HepG2 (cell line): ENCODE data around the gene SLC45A3. TPM values are rescaled to one million over a fixed set of nuclear protein-coding genes. Genes with fewer than 3 reads are reported as not detected.
A peak's percentile ranks its signal among the peaks of the same experiment; 100 is the strongest.

Source experiments
- ARHGAP35 ChIP-seq: sonication (generic); formaldehyde crosslinking; IDR thresholded peaks from 2 replicates; pipeline ENCODE4 v1.9.0; 2022; ENCODE audit warnings: mild to moderate bottlenecking, inconsistent platforms, moderate library complexity, missing genetic modification reagents, borderline replicate concordance
- BHLHE40 ChIP-seq: IDR thresholded peaks from 2 replicates; pipeline ENCODE4 v1.6.1; 2011; ENCODE audit warnings: low read length, improper control_type of control experiment
- CEBPG ChIP-seq: IDR thresholded peaks from 2 replicates; pipeline ENCODE4 v1.6.1; 2016
- CENPT ChIP-seq: sonication (generic); formaldehyde crosslinking; IDR thresholded peaks from 2 replicates; pipeline ENCODE4 v1.8.0; 2022; ENCODE audit warnings: low read depth, mild to moderate bottlenecking, moderate library complexity, missing genetic modification reagents
- EHMT2 ChIP-seq: fragments of 200-600 bp; sonication (generic); IDR thresholded peaks from 2 replicates; pipeline ENCODE4 v1.7.0; 2017; ENCODE audit warnings: antibody characterized with exemption, low read depth, low read length, borderline replicate concordance
- FOSL1 ChIP-seq: sonication (generic); formaldehyde crosslinking; IDR thresholded peaks from 2 replicates; pipeline ENCODE4 v1.9.0; 2021; ENCODE audit warnings: missing genetic modification reagents, borderline replicate concordance
- KAT7 ChIP-seq: IDR thresholded peaks from 2 replicates; pipeline ENCODE4 v1.6.1; 2018; ENCODE audit warnings: borderline replicate concordance, missing compliant biosample characterization
- KDM4B ChIP-seq: sonication (generic); formaldehyde crosslinking; IDR thresholded peaks from 2 replicates; pipeline ENCODE4 v1.4.0; 2020; ENCODE audit warnings: missing genetic modification reagents
- MATR3 ChIP-seq: sonication (generic); formaldehyde crosslinking; IDR thresholded peaks from 2 replicates; pipeline ENCODE4 v1.4.0; 2020; ENCODE audit warnings: missing genetic modification reagents
- MAX ChIP-seq: IDR thresholded peaks from 2 replicates; pipeline ENCODE4 v1.6.1; 2012; ENCODE audit warnings: inconsistent platforms
- MIER2 ChIP-seq: IDR thresholded peaks from 2 replicates; pipeline ENCODE4 v1.6.1; 2016; ENCODE audit warnings: missing biosample characterization, missing genetic modification reagents
- NCOA1 ChIP-seq: sonication (generic); formaldehyde crosslinking; IDR thresholded peaks from 2 replicates; pipeline ENCODE4 v1.9.0; 2021; ENCODE audit warnings: missing genetic modification reagents
- NFRKB ChIP-seq: fragments of 450-650 bp; IDR thresholded peaks from 2 replicates; pipeline ENCODE4 v1.6.1; 2017
- NPAS2 ChIP-seq: sonication (generic); formaldehyde crosslinking; IDR thresholded peaks from 2 replicates; pipeline ENCODE4 v1.8.0; 2022; ENCODE audit warnings: mild to moderate bottlenecking, missing genetic modification reagents, borderline replicate concordance
- NR2F1 ChIP-seq, 2 experiments: fragments of 450-650 bp in 1 of 2; formaldehyde crosslinking in 1 of 2; IDR thresholded peaks; 2 replicates each; pipeline versions ENCODE4 v1.5.0 to v1.6.1; 2016 to 2020; ENCODE audit warnings: mild to moderate bottlenecking in 1 of 2, missing compliant biosample characterization in 1 of 2, missing genetic modification reagents in 1 of 2, moderate library complexity in 1 of 2
- ONECUT2 ChIP-seq: sonication (generic); formaldehyde crosslinking; IDR thresholded peaks from 2 replicates; pipeline ENCODE4 v1.4.0; 2020; ENCODE audit warnings: missing genetic modification reagents
- PHF8 ChIP-seq: sonication (generic); formaldehyde crosslinking; IDR thresholded peaks from 2 replicates; pipeline ENCODE4 v1.5.0; 2020; ENCODE audit warnings: missing genetic modification reagents
- RFXAP ChIP-seq: sonication (generic); formaldehyde crosslinking; IDR thresholded peaks from 2 replicates; pipeline ENCODE4 v1.4.0; 2020; ENCODE audit warnings: missing genetic modification reagents, borderline replicate concordance
- RNF219 ChIP-seq: sonication (generic); formaldehyde crosslinking; IDR thresholded peaks from 2 replicates; pipeline ENCODE4 v1.5.0; 2020; ENCODE audit warnings: mild to moderate bottlenecking, missing genetic modification reagents
- RORA ChIP-seq: sonication (generic); formaldehyde crosslinking; IDR thresholded peaks from 2 replicates; pipeline ENCODE4 v1.5.0; 2020; ENCODE audit warnings: mild to moderate bottlenecking, missing genetic modification reagents, moderate library complexity
- WIZ ChIP-seq: sonication (generic); formaldehyde crosslinking; IDR thresholded peaks from 2 replicates; pipeline ENCODE4 v1.5.1; 2020; ENCODE audit warnings: mild to moderate bottlenecking, missing genetic modification reagents
- ZFP36L1 ChIP-seq: sonication (generic); formaldehyde crosslinking; IDR thresholded peaks from 2 replicates; pipeline ENCODE4 v1.8.0; 2022; ENCODE audit warnings: mild to moderate bottlenecking, missing genetic modification reagents, moderate library complexity
- ZNF446 ChIP-seq: sonication (generic); formaldehyde crosslinking; IDR thresholded peaks from 2 replicates; pipeline ENCODE4 v1.5.0; 2020; ENCODE audit warnings: mild to moderate bottlenecking, missing genetic modification reagents
- ZNF547 ChIP-seq: sonication (generic); formaldehyde crosslinking; IDR thresholded peaks from 2 replicates; pipeline ENCODE4 v1.5.1; 2020; ENCODE audit warnings: mild to moderate bottlenecking, missing genetic modification reagents
- ZNF646 ChIP-seq: sonication (generic); formaldehyde crosslinking; IDR thresholded peaks from 2 replicates; pipeline ENCODE4 v1.9.0; 2021; ENCODE audit warnings: mild to moderate bottlenecking, missing genetic modification reagents
- ZZZ3 ChIP-seq: sonication (generic); formaldehyde crosslinking; IDR thresholded peaks from 2 replicates; pipeline ENCODE4 v1.4.0; 2020; ENCODE audit warnings: missing genetic modification reagents, mild to moderate bottlenecking, borderline replicate concordance
- polyA plus RNA-seq, 8 experiments: library from polyadenylated mRNA; depleted of rRNA in 3 of 8; stranded (reverse) in 7 of 8; unstranded in 1 of 8; fragments of >200 nt; fragmentation: Illumina TruSeq in 4 of 8; extraction: Trizol in 4 of 8; gene quantifications; 2 replicates each; pipeline versions ENCODE4 v1.2.1 to v1.2.3, GENCODE V29; 2011 to 2016; ENCODE audit warnings: low read depth in 4 of 8, missing spikeins in 1 of 8, mixed read lengths in 1 of 8; ENCODE audit not compliant: insufficient read depth in 1 of 8
- total RNA-seq, 5 experiments: library from RNA; depleted of rRNA; stranded (reverse); fragments of >200 nt; fragmentation: Illumina TruSeq; extraction: Trizol; gene quantifications; 2 replicates each; pipeline ENCODE4 v1.2.3, GENCODE V29; 2016; ENCODE audit warnings: low read depth in 1 of 5

Gene SLC45A3
- total and polyA plus RNA-seq, 2 of the 13 experiments (the other 11 are each of a cell fraction or from before 2014, with no cell fraction given) = 3.4 to 4.1 TPM

- TF ChIP-seq ZNF547 (CRISPR knock-in tag) (no peak), MIER2 (CRISPR knock-in tag) (no peak), ZFP36L1 (CRISPR knock-in tag) (no peak), KDM4B (no peak), EHMT2 (no peak), RNF219 (CRISPR knock-in tag) (no peak), MATR3 (CRISPR knock-in tag) (no peak), ZNF646 (CRISPR knock-in tag) (0 out of 2 replicates have a peak, but pooled peaks have one; percentile 13), PHF8 (CRISPR knock-in tag) (no peak), NR2F1 (CRISPR knock-in tag; IDR thresholded peaks at IDR 0.05) (no peak), ZZZ3 (CRISPR knock-in tag) (no peak), RORA (no peak), ZNF446 (CRISPR knock-in tag) (no peak), FOSL1 (CRISPR knock-in tag) (no peak), WIZ (CRISPR knock-in tag) (no peak), CEBPG (CRISPR knock-in tag) (peak; percentile 41), MAX (no peak), NFRKB (no peak), CENPT (CRISPR knock-in tag) (no peak), ARHGAP35 (no peak), NCOA1 (no peak), BHLHE40 (no peak), KAT7 (CRISPR knock-in tag) (no peak), RFXAP (CRISPR knock-in tag) (no peak), NPAS2 (CRISPR knock-in tag) (no peak), ONECUT2 (CRISPR knock-in tag) (no peak)
Observed at GRCh38 chr1:205709640-205710039, 29.3 kb upstream of the SLC45A3 start (continued).
